ENCODE results near the gene AP2A2. TPM values are rescaled to one million over a fixed set of nuclear protein-coding genes. Genes with fewer than 3 reads are reported as not detected.

Gene AP2A2
- total RNA-seq, 2 experiments from 2014 or later = 45.9 to 46.6 TPM

DNA sequence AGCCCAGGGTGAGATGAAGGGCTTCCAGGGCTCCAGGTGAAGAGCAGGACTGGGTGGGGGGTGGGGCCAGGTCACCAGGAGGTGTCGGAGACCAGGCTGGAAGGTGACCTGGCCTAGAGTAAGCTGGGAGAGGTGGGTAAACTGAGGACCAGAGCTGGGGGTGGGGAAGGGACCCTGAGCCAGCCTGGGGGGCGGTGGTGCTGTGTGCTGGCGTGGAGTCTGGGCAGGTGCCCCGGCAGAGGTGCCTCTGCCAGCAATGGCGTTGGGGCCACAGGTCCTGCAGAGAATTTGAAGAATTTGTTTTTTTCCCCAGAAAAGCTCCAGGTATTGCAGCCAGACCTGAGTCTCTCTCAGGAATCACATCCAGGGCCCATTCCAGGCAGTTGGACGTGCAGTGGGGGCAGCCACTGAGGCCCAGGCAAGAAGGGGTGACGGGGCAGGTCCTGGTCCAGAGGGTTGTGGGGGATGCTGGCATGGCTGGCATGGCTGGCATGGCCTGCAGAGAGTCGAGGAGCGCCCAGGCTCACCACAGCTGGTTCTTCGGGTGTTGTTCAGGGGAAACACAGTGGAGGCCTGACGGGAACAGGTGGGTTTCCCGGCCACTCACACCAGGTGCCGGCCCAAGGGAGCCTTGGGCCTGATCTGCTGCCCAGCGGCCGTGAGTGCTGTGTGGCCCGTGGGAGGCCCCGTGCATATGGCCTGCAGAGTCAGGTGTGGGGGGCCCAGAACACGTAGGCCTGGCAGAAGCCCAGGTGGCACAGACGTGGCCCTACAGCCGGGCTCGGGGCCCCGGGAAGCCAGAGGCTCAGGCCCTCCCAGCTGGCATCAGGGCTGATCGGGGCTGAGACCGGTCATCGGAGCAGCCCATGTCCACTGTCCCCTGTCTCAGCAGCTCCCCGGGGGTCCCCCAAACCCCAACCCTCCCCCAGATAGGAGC lies 117.2 kb downstream of the AP2A2 start:
- Mint-ChIP-seq H3K36me3 (ENCODE audit: low read depth) (no peaks in the 10 kb centered on the region), H3K27ac (no peak overlapping the region), H3K9me3 (no peaks in the 10 kb centered on the region), H3K27me3 (peaks cover 5% of the 10 kb centered on the region), H3K4me3 (no peak overlapping the region), H3K4me1 (ENCODE audit: low read depth) (no peaks in the 10 kb centered on the region)
- CTCF ChIA-PET = no interaction called here
- no peaks in the 10 kb centered on the region for H3K27me3 ChIP-seq (ENCODE audit: control insufficient read depth in 1 of 2, insufficient read depth in 2 of 2, low read length in 2 of 2)
- H3K27ac ChIP-seq (ENCODE audit: low read depth in 1 of 2, low read length in 2 of 2) = no peak overlapping the region
- intact Hi-C loops (cut with DNase I, micrococcal nuclease) = no loop called here
- peaks cover 0 to 13% of the 10 kb centered on the region in 2 experiments for H3K9me3 ChIP-seq (ENCODE audit: control insufficient read depth in 1 of 2, insufficient read depth in 1 of 2, low read length in 2 of 2)
- POLR2A ChIA-PET = no interaction called here
- TF ChIP-seq, protein P1, sequence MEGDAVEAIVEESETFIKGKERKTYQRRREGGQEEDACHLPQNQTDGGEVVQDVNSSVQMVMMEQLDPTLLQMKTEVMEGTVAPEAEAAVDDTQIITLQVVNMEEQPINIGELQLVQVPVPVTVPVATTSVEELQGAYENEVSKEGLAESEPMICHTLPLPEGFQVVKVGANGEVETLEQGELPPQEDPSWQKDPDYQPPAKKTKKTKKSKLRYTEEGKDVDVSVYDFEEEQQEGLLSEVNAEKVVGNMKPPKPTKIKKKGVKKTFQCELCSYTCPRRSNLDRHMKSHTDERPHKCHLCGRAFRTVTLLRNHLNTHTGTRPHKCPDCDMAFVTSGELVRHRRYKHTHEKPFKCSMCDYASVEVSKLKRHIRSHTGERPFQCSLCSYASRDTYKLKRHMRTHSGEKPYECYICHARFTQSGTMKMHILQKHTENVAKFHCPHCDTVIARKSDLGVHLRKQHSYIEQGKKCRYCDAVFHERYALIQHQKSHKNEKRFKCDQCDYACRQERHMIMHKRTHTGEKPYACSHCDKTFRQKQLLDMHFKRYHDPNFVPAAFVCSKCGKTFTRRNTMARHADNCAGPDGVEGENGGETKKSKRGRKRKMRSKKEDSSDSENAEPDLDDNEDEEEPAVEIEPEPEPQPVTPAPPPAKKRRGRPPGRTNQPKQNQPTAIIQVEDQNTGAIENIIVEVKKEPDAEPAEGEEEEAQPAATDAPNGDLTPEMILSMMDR (IDR thresholded peaks at IDR 0.05) = no peak
- no peaks in the 10 kb centered on the region for H3K4me1 ChIP-seq (ENCODE audit: insufficient read depth, low read length)
- peak in 1 of 14 experiments; percentile 2 for DNase-seq
- no peak overlapping the region for H3K4me3 ChIP-seq (ENCODE audit: low read length)
- ATAC-seq (ENCODE audit: poor library complexity) = no peak
- H3K36me3 ChIP-seq (ENCODE audit: insufficient read depth, low read length) = no peaks in the 10 kb centered on the region

DNA sequence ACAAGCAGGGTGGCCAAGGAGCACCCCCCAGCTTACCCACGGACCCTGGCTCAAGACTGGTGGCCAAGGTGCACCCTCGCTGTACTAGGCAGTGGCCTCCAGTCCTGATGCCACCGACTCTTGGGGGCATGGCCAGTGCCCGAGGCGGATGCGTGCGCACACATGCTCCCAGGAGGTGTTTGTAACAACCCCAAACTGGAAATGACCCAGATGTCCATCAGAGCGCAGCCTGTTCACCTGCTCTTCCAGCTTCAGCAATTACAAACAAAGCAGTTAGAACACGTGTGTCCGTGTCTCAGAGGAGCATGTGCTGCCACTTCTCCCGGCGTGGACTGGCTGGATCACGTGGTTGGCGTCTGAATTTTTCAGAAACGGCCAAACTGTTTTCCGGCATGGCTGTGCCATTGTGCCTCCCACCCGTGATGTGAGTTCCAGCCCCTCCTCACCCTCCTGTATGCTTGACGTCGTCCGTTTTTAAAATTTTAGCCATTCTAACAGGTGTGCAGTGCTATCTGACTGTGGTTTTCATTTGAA lies 118.0 kb downstream of the AP2A2 start:
- Mint-ChIP-seq H3K4me3 (no peak overlapping the region), H3K9me3 (no peaks in the 10 kb centered on the region), H3K4me1 (ENCODE audit: low read depth) (no peaks in the 10 kb centered on the region), H3K27me3 (peaks cover 5% of the 10 kb centered on the region), H3K36me3 (ENCODE audit: low read depth) (no peaks in the 10 kb centered on the region), H3K27ac (no peak overlapping the region)
- Histone ChIP-seq H3K9me3 (ENCODE audit: control insufficient read depth in 1 of 2, insufficient read depth in 1 of 2, low read length in 2 of 2) (peaks cover 0 to 13% of the 10 kb centered on the region in 2 experiments), H3K4me1 (ENCODE audit: insufficient read depth, low read length) (no peaks in the 10 kb centered on the region), H3K27ac (ENCODE audit: low read depth in 1 of 2, low read length in 2 of 2) (no peak overlapping the region), H3K36me3 (ENCODE audit: insufficient read depth, low read length) (no peaks in the 10 kb centered on the region), H3K27me3 (ENCODE audit: control insufficient read depth in 1 of 2, insufficient read depth in 2 of 2, low read length in 2 of 2) (no peaks in the 10 kb centered on the region), H3K4me3 (ENCODE audit: low read length) (no peak overlapping the region)
- intact Hi-C loops (cut with DNase I, micrococcal nuclease) = no loop called here
- TF ChIP-seq, protein P1 (IDR thresholded peaks at IDR 0.05) = no peak
- ChIA-PET CTCF (no interaction called here), POLR2A (no interaction called here)
- ATAC-seq (ENCODE audit: poor library complexity) (no peak), DNase-seq (peak in 1 of 14 experiments; percentile 13)

DNA sequence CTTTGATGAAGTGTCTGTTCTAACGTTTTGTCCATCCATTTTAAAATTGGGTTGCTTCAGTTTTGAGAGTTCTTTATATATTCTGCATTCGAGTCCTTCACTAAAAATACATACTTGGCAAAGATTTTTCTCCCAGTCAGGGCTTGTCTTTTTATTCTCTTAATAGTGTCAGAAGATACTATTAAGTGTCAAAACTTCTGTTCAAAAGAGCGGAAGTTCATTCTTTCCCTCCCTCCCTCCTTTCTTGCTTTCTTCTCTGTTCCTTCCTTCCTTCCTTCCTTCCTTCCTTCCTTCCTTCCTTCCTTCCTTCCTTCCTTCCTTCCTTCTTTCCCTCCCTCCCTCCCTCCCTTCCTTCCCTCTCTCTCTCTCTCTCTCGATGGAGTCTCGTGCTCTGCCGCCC lies 118.5 kb downstream of the AP2A2 start:
- Mint-ChIP-seq H3K36me3 (ENCODE audit: low read depth) (no peaks in the 10 kb centered on the region), H3K4me3 (no peak overlapping the region), H3K27me3 (peaks cover 5% of the 10 kb centered on the region), H3K27ac (no peak overlapping the region), H3K9me3 (no peaks in the 10 kb centered on the region), H3K4me1 (ENCODE audit: low read depth) (no peaks in the 10 kb centered on the region)
- Histone ChIP-seq H3K27me3 (ENCODE audit: control insufficient read depth in 1 of 2, insufficient read depth in 2 of 2, low read length in 2 of 2) (peaks cover 0 to 5% of the 10 kb centered on the region in 2 experiments), H3K36me3 (ENCODE audit: insufficient read depth, low read length) (no peaks in the 10 kb centered on the region), H3K4me3 (ENCODE audit: low read length) (no peak overlapping the region), H3K27ac (ENCODE audit: low read depth in 1 of 2, low read length in 2 of 2) (no peak overlapping the region), H3K9me3 (ENCODE audit: control insufficient read depth in 1 of 2, insufficient read depth in 1 of 2, low read length in 2 of 2) (peaks cover 0 to 12% of the 10 kb centered on the region in 2 experiments), H3K4me1 (ENCODE audit: insufficient read depth, low read length) (no peaks in the 10 kb centered on the region)
- POLR2A ChIA-PET = no interaction called here
- DNase-seq (no peak), ATAC-seq (ENCODE audit: poor library complexity) (no peak)
- TF ChIP-seq, protein P1 (IDR thresholded peaks at IDR 0.05) = no peak
- CTCF ChIA-PET = no interaction called here
- intact Hi-C loops (cut with DNase I, micrococcal nuclease) = no loop called here

All from CD4-positive, alpha-beta T cell (primary cell).